Peyer's patch (tissue), 4 donors: Measurements from ENCODE around the gene APLN.

Experiments
- POLR2A ChIP-seq, 2 donors: fragments of 450-650 bp; IDR thresholded peaks; one replicate each; pipeline ENCODE4 v1.5.1; 2017; ENCODE audit warnings: antibody characterized with exemption in 2 of 2, mild to moderate bottlenecking in 2 of 2, moderate library complexity in 2 of 2
- TF ChIP-seq, protein P1 (sequence below), 6 experiments: fragments of 450-650 bp in 4 of 6; fragments of 200-600 bp in 2 of 6; sonication (generic) in 1 of 6; IDR thresholded peaks; one replicate each; pipeline ENCODE4 v1.5.1; 2017 to 2019; ENCODE audit warnings: antibody characterized with exemption in 6 of 6, mild to moderate bottlenecking in 3 of 6, moderate library complexity in 1 of 6

DNA sequence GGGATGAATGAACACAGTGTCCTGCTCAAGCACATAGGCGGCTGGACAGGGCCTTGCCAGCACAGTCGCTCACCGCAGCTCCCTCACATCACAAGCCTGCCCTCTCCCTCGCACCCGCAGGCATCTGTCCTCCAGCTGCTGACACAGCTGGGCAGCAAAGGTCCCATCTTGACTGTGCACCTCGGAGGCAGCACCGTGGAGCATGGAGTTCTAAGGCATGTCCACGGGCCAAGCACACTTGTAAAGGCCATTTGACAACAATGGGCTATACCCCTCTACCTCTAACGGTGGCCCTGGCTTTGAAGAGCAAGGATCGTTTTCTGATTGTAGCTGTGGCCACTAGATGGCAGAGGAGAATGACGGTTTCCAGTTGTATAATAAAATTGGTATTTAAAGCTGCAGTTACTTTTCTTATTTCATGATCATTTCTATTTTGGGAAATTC is 53.8 kb downstream of the APLN start:
- TF ChIP-seq, protein P1, sequence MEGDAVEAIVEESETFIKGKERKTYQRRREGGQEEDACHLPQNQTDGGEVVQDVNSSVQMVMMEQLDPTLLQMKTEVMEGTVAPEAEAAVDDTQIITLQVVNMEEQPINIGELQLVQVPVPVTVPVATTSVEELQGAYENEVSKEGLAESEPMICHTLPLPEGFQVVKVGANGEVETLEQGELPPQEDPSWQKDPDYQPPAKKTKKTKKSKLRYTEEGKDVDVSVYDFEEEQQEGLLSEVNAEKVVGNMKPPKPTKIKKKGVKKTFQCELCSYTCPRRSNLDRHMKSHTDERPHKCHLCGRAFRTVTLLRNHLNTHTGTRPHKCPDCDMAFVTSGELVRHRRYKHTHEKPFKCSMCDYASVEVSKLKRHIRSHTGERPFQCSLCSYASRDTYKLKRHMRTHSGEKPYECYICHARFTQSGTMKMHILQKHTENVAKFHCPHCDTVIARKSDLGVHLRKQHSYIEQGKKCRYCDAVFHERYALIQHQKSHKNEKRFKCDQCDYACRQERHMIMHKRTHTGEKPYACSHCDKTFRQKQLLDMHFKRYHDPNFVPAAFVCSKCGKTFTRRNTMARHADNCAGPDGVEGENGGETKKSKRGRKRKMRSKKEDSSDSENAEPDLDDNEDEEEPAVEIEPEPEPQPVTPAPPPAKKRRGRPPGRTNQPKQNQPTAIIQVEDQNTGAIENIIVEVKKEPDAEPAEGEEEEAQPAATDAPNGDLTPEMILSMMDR (IDR thresholded peaks at IDR 0.05), result peak; percentile 5 to 54 (median 48)
- TF ChIP-seq POLR2A (IDR thresholded peaks at IDR 0.05), result no peak
